NCI-H446 treated with DMSO at 0.1 percent for 48 hours (cell line): ENCODE data around the gene NUCKS1.
A peak's percentile ranks its signal among the peaks of the same experiment; 100 is the strongest.

Experiments used
- DNase-seq: peaks from one replicate; lab custom pipeline; 2025; lab: John Stamatoyannopoulos, UW

NUCKS1 gene

GRCh38 chr1:205770618-205771017 is 20.6 kb upstream of the NUCKS1 start:
- DNase-seq: no peak

GRCh38 chr1:205769641-205770365 is 19.8 kb upstream of the NUCKS1 start:
- DNase-seq: no peak

- no peak for DNase-seq
These were observed 17.3 kb upstream of the NUCKS1 start for GRCh38 chr1:205767248-205767647.

- no peak for DNase-seq
These were observed 16.6 kb upstream of the NUCKS1 start for GRCh38 chr1:205766570-205766969.

GRCh38 chr1:205766038-205766437 is 16.1 kb upstream of the NUCKS1 start:
- DNase-seq: no peak

- DNase-seq: no peak
These were observed 14.6 kb upstream of the NUCKS1 start for GRCh38 chr1:205764578-205764977.

- no peak for DNase-seq
These were observed 14.0 kb upstream of the NUCKS1 start for GRCh38 chr1:205763980-205764379.

- DNase-seq: no peak
These were observed 10.6 kb upstream of the NUCKS1 start for GRCh38 chr1:205760606-205761005.

- DNase-seq: no peak
These were observed 6.6 kb upstream of the NUCKS1 start for GRCh38 chr1:205756552-205756951.

- DNase-seq: no peak
These were observed 4.9 kb upstream of the NUCKS1 start for GRCh38 chr1:205754857-205755256.

- DNase-seq: no peak
These were observed 1.2 kb upstream of the NUCKS1 start for GRCh38 chr1:205751036-205751651.

- peak; percentile 96 for DNase-seq
These were observed 496 bp downstream of the NUCKS1 start for GRCh38 chr1:205749234-205750137.

- peak; percentile 56 for DNase-seq
These were observed 1.4 kb downstream of the NUCKS1 start for GRCh38 chr1:205748403-205749233.

GRCh38 chr1:205746757-205747412 is 3.1 kb downstream of the NUCKS1 start:
- no peak for DNase-seq

GRCh38 chr1:205744403-205744802 is 5.6 kb downstream of the NUCKS1 start:
- no peak for DNase-seq

GRCh38 chr1:205743977-205744376 is 6.0 kb downstream of the NUCKS1 start:
- DNase-seq: no peak

GRCh38 chr1:205741681-205742080 is 8.3 kb downstream of the NUCKS1 start:
- DNase-seq: no peak

- no peak for DNase-seq
These were observed 10.4 kb downstream of the NUCKS1 start for GRCh38 chr1:205739348-205740160.

- no peak for DNase-seq
These were observed 14.8 kb downstream of the NUCKS1 start for GRCh38 chr1:205735218-205735617.

GRCh38 chr1:205733438-205734175 is 16.4 kb downstream of the NUCKS1 start:
- DNase-seq: no peak
